C4-2B (cell line): ENCODE results near the gene LIF.

Source experiments
- H3K27ac ChIP-seq: fragments of 450-650 bp; 2 replicates; pipeline ENCODE4 v1.5.1; 2017
- CTCF ChIP-seq: fragments of 450-650 bp; conservative IDR thresholded peaks from 2 replicates; pipeline ENCODE4 v1.5.1; 2017; ENCODE audit warnings: mild to moderate bottlenecking
- ZFX ChIP-seq: fragments of 450-650 bp; IDR thresholded peaks from 2 replicates; pipeline ENCODE4 v1.6.1; 2017

The LIF gene

DNA sequence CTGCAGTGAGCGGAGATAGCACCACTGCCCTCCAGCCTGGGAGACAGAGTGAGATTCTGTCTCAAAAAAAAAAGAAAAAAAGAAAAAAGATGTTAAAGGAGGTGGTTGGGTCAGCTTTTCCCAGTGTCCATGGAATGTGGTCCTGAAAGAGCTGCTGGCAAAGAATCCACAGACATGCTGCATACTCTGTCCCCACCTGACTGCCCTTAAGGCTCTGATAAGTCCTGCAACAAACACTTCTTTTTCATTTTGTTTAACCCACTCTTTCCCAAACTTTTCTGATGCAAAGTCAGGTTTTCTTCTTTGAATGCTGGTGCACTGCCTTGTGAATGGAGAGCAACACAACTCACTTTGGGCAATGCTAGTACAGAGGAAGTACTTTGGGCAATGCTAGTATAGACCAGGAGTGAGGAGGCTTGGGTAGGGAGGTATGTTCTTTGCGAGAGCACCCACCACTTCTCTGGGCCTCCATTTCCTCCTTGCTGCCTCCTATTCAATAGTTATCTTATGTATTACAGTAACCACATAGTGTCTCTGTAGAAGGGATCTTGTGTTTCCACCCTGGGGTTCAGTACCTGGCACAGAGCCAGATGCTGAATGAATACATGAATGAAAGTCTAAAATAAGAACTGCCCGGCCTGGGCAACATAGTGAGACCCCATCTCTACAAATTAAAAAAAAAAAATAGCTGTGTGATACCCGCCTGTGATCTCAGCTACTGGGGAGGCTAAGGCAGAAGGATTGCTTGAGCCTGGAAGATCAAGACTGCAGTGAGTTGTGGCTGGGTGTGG is 18.9 kb downstream of the LIF start:
- H3K27ac ChIP-seq = no peak overlapping the region

GRCh38 chr22:30226192-30226832 is 20.2 kb downstream of the LIF start:
- TF ChIP-seq ZFX = no peak
- TF ChIP-seq CTCF = no peak
- no peak overlapping the region for H3K27ac ChIP-seq

More for the DNA sequence above, 18.9 kb downstream of the LIF start:
- TF ChIP-seq ZFX (no peak), CTCF (no peak)

GRCh38 chr22:30225220-30225927 is 21.2 kb downstream of the LIF start:
- TF ChIP-seq ZFX = no peak
- no peak for TF ChIP-seq CTCF
- no peak overlapping the region for H3K27ac ChIP-seq

GRCh38 chr22:30224161-30224857 is 22.2 kb downstream of the LIF start:
- TF ChIP-seq CTCF (no peak), ZFX (no peak)
- H3K27ac ChIP-seq = no peak overlapping the region

DNA sequence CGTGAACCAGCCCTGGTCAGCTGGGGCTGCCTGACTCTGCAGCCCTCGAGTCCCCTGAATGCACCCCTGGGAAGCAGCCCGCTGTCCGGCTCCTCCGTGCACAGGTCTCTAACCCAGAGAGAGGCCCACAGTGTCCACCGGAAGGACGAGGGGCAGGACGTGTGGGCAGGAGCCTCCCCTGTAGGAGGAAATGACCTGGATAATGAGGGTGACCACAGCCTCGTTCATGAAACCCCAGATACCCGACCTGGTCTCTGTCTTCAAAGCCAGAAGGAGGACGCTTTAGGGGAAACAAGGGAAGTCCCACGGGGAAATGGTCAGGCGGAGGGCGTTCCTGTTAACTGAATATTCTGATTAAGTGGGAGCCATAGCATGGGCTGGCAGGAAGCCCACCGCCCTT is 23.3 kb downstream of the LIF start:
- no peak overlapping the region for H3K27ac ChIP-seq
- no peak for TF ChIP-seq CTCF
- TF ChIP-seq ZFX = no peak

- H3K27ac ChIP-seq = no peak overlapping the region
- TF ChIP-seq CTCF = no peak
- TF ChIP-seq ZFX = no peak
Observed at GRCh38 chr22:30222321-30222720, 24.2 kb downstream of the LIF start.
